ENCODE measurements around the gene SOCS4.
A peak's percentile ranks its signal among the peaks of the same experiment; 100 is the strongest.
"Not testable (repeated sequence)": the region's sequence is repeated elsewhere in the genome, so short reads cannot be mapped to it uniquely, and the experiment has no call there.

SOCS4 gene

DNA sequence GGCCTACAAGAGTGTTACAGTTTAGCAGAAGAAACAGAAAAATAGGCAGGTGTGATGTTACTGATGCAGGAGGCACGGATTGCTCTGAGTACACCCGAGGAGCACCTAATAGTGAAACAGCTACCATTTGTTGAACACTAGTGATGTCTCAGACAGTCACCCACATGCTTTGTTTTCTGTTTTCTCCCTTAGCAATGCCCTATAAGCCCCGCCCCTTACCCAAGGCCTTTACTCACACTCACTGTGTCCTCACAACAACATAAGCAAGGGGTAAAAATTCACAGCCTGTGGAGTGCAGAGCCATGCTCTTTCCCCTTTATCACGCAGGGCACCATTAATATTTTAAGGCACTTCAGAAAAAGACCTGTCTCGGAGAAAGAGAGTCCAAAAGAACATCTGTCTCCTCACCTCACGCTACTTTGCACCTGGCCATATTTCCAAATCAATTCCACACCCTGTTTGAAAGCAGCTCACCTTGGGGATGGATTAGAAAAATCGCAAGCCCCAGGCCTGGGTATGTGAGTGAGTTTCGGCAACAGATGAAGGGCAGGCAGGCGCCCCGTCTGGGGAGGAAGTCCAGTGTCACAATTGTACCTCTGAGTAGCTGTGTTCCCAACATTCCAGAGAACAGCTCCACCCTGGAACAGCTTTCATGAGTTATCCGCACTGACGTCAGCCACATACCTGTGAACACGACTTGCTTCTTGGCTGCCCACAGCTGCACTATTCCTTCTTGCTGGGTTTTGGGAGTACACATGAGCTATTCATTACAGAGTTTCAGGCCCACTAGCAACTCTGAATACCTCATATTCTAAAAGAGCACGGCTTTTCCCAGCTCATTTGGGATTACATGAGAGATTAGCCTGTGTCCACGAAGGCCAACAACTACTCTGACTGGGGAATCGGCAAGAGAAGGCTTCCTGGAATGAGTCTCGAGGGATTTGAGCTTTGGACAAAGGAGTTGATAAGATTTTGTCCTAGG is 50.4 kb downstream of the SOCS4 start:
- Histone ChIP-seq H3K36me3 (ENCODE audit: control insufficient read depth in 5 of 5, insufficient read depth in 5 of 5, low read length in 5 of 5) (no peaks in the 10 kb centered on the region), H3K4me3 (ENCODE audit: low read depth in 1 of 5, low read length in 5 of 5) (no peak overlapping the region), H3K27me3 (ENCODE audit: control insufficient read depth in 5 of 5, insufficient read depth in 4 of 5, low read length in 5 of 5) (no peaks in the 10 kb centered on the region), H3K9ac (ENCODE audit: low read length in 5 of 5) (no peak overlapping the region), H3K27ac (ENCODE audit: low read depth, low read length) (no peak overlapping the region), H3K4me1 (ENCODE audit: control insufficient read depth in 5 of 5, insufficient read depth in 5 of 5, low read length in 5 of 5) (peaks cover 0 to 8% (median 3%) of the 10 kb centered on the region in 5 donors), H3K9me3 (ENCODE audit: control insufficient read depth in 5 of 5, low read length in 5 of 5) (no peaks in the 10 kb centered on the region)

- H3K9ac ChIP-seq (ENCODE audit: low read length in 5 of 5); H3K36me3 ChIP-seq (ENCODE audit: control insufficient read depth in 5 of 5, insufficient read depth in 5 of 5, low read length in 5 of 5); H3K4me3 ChIP-seq (ENCODE audit: low read depth in 1 of 5, low read length in 5 of 5); H3K27me3 ChIP-seq (ENCODE audit: control insufficient read depth in 5 of 5, insufficient read depth in 4 of 5, low read length in 5 of 5); H3K27ac ChIP-seq (ENCODE audit: low read depth, low read length); H3K9me3 ChIP-seq (ENCODE audit: control insufficient read depth in 5 of 5, low read length in 5 of 5); H3K4me1 ChIP-seq (ENCODE audit: control insufficient read depth in 5 of 5, insufficient read depth in 5 of 5, low read length in 5 of 5): not testable (repeated sequence)
Measured at GRCh38 chr14:55079961-55080360, 52.9 kb downstream of the SOCS4 start.

- Histone ChIP-seq H3K9ac (ENCODE audit: low read length in 5 of 5) (no peak overlapping the region), H3K4me3 (ENCODE audit: low read depth in 1 of 5, low read length in 5 of 5) (no peak overlapping the region), H3K9me3 (ENCODE audit: control insufficient read depth in 5 of 5, low read length in 5 of 5) (no peaks in the 10 kb centered on the region), H3K27ac (ENCODE audit: low read depth, low read length) (no peak overlapping the region), H3K36me3 (ENCODE audit: control insufficient read depth in 5 of 5, insufficient read depth in 5 of 5, low read length in 5 of 5) (no peaks in the 10 kb centered on the region), H3K4me1 (ENCODE audit: control insufficient read depth in 5 of 5, insufficient read depth in 5 of 5, low read length in 5 of 5) (peaks cover 0 to 2% (median 0%) of the 10 kb centered on the region in 5 donors), H3K27me3 (ENCODE audit: control insufficient read depth in 5 of 5, insufficient read depth in 4 of 5, low read length in 5 of 5) (no peaks in the 10 kb centered on the region)
Measured at GRCh38 chr14:55084401-55085059, 57.5 kb downstream of the SOCS4 start.

DNA sequence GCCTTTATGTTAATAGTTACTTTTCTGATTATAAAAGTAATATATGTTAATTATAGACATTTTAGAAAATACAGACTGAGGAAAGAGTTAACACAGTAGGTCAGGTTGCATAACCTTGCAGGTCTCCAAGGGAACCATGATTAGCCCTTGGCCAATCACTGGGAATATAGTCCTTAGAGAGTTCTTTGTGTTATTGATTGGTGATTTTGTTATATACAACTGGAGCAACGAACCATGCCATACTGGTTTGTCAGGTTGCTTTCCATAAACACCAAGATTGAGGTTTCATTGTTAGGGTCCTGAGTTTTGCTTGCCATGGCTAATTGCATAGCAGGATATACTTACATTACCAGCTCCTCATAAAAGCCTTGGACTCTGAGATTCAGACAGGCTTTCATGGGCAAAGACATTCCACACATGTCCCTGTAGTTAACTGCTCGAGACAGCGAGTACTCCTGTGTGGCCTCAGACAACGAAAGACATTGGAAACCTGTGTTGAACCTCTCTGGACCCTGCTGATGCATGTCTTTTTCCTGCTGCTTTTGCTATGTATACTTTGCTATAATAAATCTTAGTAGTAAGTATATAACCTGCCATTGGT is 58.1 kb downstream of the SOCS4 start:
- no peaks in the 10 kb centered on the region for H3K9me3 ChIP-seq (ENCODE audit: control insufficient read depth in 5 of 5, low read length in 5 of 5)
- no peaks in the 10 kb centered on the region for H3K27me3 ChIP-seq (ENCODE audit: control insufficient read depth in 5 of 5, insufficient read depth in 4 of 5, low read length in 5 of 5)
- H3K36me3 ChIP-seq (ENCODE audit: control insufficient read depth in 5 of 5, insufficient read depth in 5 of 5, low read length in 5 of 5), result no peaks in the 10 kb centered on the region
- no peak overlapping the region for H3K27ac ChIP-seq (ENCODE audit: low read depth, low read length)
- no peak overlapping the region for H3K9ac ChIP-seq (ENCODE audit: low read length in 5 of 5)
- H3K4me1 ChIP-seq (ENCODE audit: control insufficient read depth in 5 of 5, insufficient read depth in 5 of 5, low read length in 5 of 5), result peaks cover 0 to 2% (median 0%) of the 10 kb centered on the region in 5 donors
- no peak overlapping the region for H3K4me3 ChIP-seq (ENCODE audit: low read depth in 1 of 5, low read length in 5 of 5)

- H3K4me3 ChIP-seq (ENCODE audit: low read depth in 1 of 5, low read length in 5 of 5), result no peak overlapping the region
- no peak overlapping the region for H3K9ac ChIP-seq (ENCODE audit: low read length in 5 of 5)
- H3K27ac ChIP-seq (ENCODE audit: low read depth, low read length), result no peak overlapping the region
- peaks cover 0 to 5% (median 2%) of the 10 kb centered on the region in 5 donors for H3K4me1 ChIP-seq (ENCODE audit: control insufficient read depth in 5 of 5, insufficient read depth in 5 of 5, low read length in 5 of 5)
- no peaks in the 10 kb centered on the region for H3K27me3 ChIP-seq (ENCODE audit: control insufficient read depth in 5 of 5, insufficient read depth in 4 of 5, low read length in 5 of 5)
- H3K36me3 ChIP-seq (ENCODE audit: control insufficient read depth in 5 of 5, insufficient read depth in 5 of 5, low read length in 5 of 5), result no peaks in the 10 kb centered on the region
- H3K9me3 ChIP-seq (ENCODE audit: control insufficient read depth in 5 of 5, low read length in 5 of 5), result no peaks in the 10 kb centered on the region
Measured at GRCh38 chr14:55086938-55087337, 59.9 kb downstream of the SOCS4 start.

- Histone ChIP-seq H3K4me3 (ENCODE audit: low read depth in 1 of 5, low read length in 5 of 5) (no peak overlapping the region), H3K27ac (ENCODE audit: low read depth, low read length) (no peak overlapping the region), H3K4me1 (ENCODE audit: control insufficient read depth in 5 of 5, insufficient read depth in 5 of 5, low read length in 5 of 5) (peaks cover 0 to 16% (median 10%) of the 10 kb centered on the region in 5 donors)
Measured at GRCh38 chr14:55088356-55088755, 61.3 kb downstream of the SOCS4 start.

GRCh38 chr14:55092341-55092740 is 65.3 kb downstream of the SOCS4 start:
- no peaks in the 10 kb centered on the region for H3K27me3 ChIP-seq (ENCODE audit: control insufficient read depth in 5 of 5, insufficient read depth in 4 of 5, low read length in 5 of 5)
- H3K9me3 ChIP-seq (ENCODE audit: control insufficient read depth in 5 of 5, low read length in 5 of 5), result no peaks in the 10 kb centered on the region
- no peak overlapping the region for H3K9ac ChIP-seq (ENCODE audit: low read length in 5 of 5)
- no peak overlapping the region for H3K4me3 ChIP-seq (ENCODE audit: low read depth in 1 of 5, low read length in 5 of 5)
- peaks cover 0 to 24% (median 21%) of the 10 kb centered on the region in 5 donors for H3K4me1 ChIP-seq (ENCODE audit: control insufficient read depth in 5 of 5, insufficient read depth in 5 of 5, low read length in 5 of 5)
- no peaks in the 10 kb centered on the region for H3K36me3 ChIP-seq (ENCODE audit: control insufficient read depth in 5 of 5, insufficient read depth in 5 of 5, low read length in 5 of 5)
- H3K27ac ChIP-seq (ENCODE audit: low read depth, low read length), result no peak overlapping the region

More at GRCh38 chr14:55088356-55088755, 61.3 kb downstream of the SOCS4 start:
- Histone ChIP-seq H3K36me3 (ENCODE audit: control insufficient read depth in 5 of 5, insufficient read depth in 5 of 5, low read length in 5 of 5) (no peaks in the 10 kb centered on the region), H3K27me3 (ENCODE audit: control insufficient read depth in 5 of 5, insufficient read depth in 4 of 5, low read length in 5 of 5) (no peaks in the 10 kb centered on the region), H3K9me3 (ENCODE audit: control insufficient read depth in 5 of 5, low read length in 5 of 5) (no peaks in the 10 kb centered on the region), H3K9ac (ENCODE audit: low read length in 5 of 5) (no peak overlapping the region)

GRCh38 chr14:55094292-55095157 is 67.5 kb downstream of the SOCS4 start:
- H3K27ac ChIP-seq (ENCODE audit: low read depth, low read length), result no peak overlapping the region
- H3K27me3 ChIP-seq (ENCODE audit: control insufficient read depth in 5 of 5, insufficient read depth in 4 of 5, low read length in 5 of 5), result no peaks in the 10 kb centered on the region
- H3K4me3 ChIP-seq (ENCODE audit: low read depth in 1 of 5, low read length in 5 of 5), result no peak overlapping the region
- H3K9ac ChIP-seq (ENCODE audit: low read length in 5 of 5), result no peak overlapping the region
- H3K36me3 ChIP-seq (ENCODE audit: control insufficient read depth in 5 of 5, insufficient read depth in 5 of 5, low read length in 5 of 5), result no peaks in the 10 kb centered on the region
- peaks cover 0 to 42% (median 27%) of the 10 kb centered on the region in 5 donors for H3K4me1 ChIP-seq (ENCODE audit: control insufficient read depth in 5 of 5, insufficient read depth in 5 of 5, low read length in 5 of 5)
- no peaks in the 10 kb centered on the region for H3K9me3 ChIP-seq (ENCODE audit: control insufficient read depth in 5 of 5, low read length in 5 of 5)

DNA sequence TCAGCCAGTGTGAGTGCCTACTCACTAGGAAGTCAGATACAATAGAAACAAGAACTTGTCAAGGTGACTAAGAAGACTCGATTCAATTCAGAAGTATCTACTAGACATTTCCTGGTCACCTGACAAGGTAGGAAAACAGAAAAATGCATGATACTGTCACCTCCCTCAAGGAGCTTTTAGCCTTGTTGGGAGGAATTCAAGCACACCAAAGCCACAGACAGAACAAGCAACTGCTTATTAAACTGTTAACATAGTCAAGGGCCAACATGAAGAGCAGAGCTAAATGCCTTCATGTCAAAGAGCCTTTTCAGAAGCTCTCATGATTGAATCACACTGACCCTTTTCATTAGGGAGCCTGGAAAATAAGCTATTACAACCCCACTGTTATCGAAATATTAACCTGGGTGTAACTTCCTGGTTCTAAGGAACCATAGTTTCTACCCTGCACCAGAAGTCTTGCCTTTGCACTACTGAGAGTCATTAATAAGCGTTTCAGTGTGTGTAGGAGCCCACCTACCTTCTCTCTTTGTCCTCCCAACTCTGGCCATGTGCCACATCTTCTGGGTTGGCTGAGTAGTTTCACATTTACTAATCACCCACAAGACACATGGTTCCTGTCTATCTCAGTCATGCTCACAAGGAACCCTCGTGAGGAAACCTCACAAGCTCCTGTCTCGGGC is 71.0 kb downstream of the SOCS4 start:
- Histone ChIP-seq H3K27ac (ENCODE audit: low read depth, low read length) (peak overlapping the region; percentile 71), H3K36me3 (ENCODE audit: control insufficient read depth in 5 of 5, insufficient read depth in 5 of 5, low read length in 5 of 5) (no peaks in the 10 kb centered on the region), H3K4me3 (ENCODE audit: low read depth in 1 of 5, low read length in 5 of 5) (no peak overlapping the region), H3K9ac (ENCODE audit: low read length in 5 of 5) (no peak overlapping the region), H3K4me1 (ENCODE audit: control insufficient read depth in 5 of 5, insufficient read depth in 5 of 5, low read length in 5 of 5) (peaks cover 6 to 55% (median 38%) of the 10 kb centered on the region in 5 donors), H3K9me3 (ENCODE audit: control insufficient read depth in 5 of 5, low read length in 5 of 5) (no peaks in the 10 kb centered on the region), H3K27me3 (ENCODE audit: control insufficient read depth in 5 of 5, insufficient read depth in 4 of 5, low read length in 5 of 5) (no peaks in the 10 kb centered on the region)
